Uterus (tissue), 2 donors: Measurements from ENCODE around the gene INPP5D.

Experiments used
- POLR2A ChIP-seq, 2 donors: fragments of 450-650 bp; IDR thresholded peaks; one replicate each; pipeline ENCODE4 v1.6.1; 2016; ENCODE audit warnings: antibody characterized with exemption in 2 of 2, mild to moderate bottlenecking in 1 of 2, moderate library complexity in 1 of 2
- TF ChIP-seq, protein P1 (sequence below), 4 experiments: fragments of 200-600 bp in 2 of 4; fragments of 450-650 bp in 2 of 4; sonication (generic) in 2 of 4; IDR thresholded peaks; one replicate each; pipeline ENCODE4 v1.5.1; 2016 to 2019; ENCODE audit warnings: antibody characterized with exemption in 4 of 4, mild to moderate bottlenecking in 2 of 4, moderate library complexity in 1 of 4

DNA sequence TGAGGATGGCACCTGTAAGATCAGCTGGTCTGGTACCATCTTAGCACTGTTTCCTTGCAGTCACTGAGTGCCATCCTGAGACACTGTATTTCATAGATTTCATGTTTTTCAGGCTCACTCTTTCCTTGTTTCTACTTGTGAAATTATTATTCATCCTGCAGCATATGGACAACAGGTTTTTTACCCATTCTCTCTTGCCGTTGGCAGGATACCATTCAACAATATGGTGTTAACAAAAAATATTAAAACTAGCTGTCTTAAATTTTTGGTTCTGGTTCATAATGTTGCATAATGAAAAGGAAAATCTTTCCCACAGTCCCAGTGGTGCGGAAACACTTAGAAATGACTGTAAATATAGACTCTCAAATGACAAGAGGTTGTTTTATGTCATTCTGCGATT lies 168.2 kb downstream of the INPP5D start:
- TF ChIP-seq, protein P1, sequence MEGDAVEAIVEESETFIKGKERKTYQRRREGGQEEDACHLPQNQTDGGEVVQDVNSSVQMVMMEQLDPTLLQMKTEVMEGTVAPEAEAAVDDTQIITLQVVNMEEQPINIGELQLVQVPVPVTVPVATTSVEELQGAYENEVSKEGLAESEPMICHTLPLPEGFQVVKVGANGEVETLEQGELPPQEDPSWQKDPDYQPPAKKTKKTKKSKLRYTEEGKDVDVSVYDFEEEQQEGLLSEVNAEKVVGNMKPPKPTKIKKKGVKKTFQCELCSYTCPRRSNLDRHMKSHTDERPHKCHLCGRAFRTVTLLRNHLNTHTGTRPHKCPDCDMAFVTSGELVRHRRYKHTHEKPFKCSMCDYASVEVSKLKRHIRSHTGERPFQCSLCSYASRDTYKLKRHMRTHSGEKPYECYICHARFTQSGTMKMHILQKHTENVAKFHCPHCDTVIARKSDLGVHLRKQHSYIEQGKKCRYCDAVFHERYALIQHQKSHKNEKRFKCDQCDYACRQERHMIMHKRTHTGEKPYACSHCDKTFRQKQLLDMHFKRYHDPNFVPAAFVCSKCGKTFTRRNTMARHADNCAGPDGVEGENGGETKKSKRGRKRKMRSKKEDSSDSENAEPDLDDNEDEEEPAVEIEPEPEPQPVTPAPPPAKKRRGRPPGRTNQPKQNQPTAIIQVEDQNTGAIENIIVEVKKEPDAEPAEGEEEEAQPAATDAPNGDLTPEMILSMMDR (IDR thresholded peaks at IDR 0.05): no peak
- TF ChIP-seq POLR2A (IDR thresholded peaks at IDR 0.05): no peak
